PFSK-1 (cell line): ENCODE results near the gene AUTS2.

Source experiments
- POLR2AphosphoS5 ChIP-seq: IDR thresholded peaks from 2 replicates; pipeline ENCODE4 v1.6.1; 2012; ENCODE audit warnings: low read depth, mild to moderate bottlenecking, control low read depth, low read length, moderate library complexity
- TAF1 ChIP-seq: IDR thresholded peaks from 2 replicates; pipeline ENCODE4 v1.6.1; 2012; ENCODE audit warnings: low read length, control low read depth, borderline replicate concordance; ENCODE audit not compliant: insufficient read depth
- TF ChIP-seq, protein P1 (sequence below), 2 experiments: IDR thresholded peaks; 2 replicates each; pipeline versions ENCODE4 v1.6.1 to v1.8.0; 2011 to 2012; ENCODE audit warnings: low read depth in 2 of 2, low read length in 2 of 2, control low read depth in 1 of 2, inconsistent platforms in 1 of 2, mild to moderate bottlenecking in 1 of 2, moderate library complexity in 1 of 2; ENCODE audit not compliant: insufficient read depth in 1 of 2

DNA sequence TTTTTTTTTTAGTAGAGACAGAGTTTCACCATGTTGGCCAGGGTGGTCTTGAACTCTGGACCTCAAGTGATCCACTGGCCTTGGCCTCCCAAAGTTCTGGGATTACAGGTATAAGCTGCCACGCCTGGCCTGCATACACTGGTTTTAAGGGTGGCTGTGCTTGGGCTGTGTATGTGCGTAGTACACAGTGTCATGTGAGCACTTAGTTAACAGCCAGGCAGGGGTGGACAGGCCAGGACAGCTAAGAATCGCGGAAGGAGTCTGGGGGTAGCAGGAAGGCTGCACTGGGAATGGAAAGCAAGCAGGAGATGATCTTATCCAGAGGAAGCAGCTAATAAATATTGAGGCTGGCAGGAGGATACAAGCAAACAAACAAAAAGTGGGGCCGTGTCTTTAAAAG lies 1153.6 kb downstream of the AUTS2 start:
- TF ChIP-seq POLR2AphosphoS5 (no peak), TAF1 (no peak)
- TF ChIP-seq, protein P1, sequence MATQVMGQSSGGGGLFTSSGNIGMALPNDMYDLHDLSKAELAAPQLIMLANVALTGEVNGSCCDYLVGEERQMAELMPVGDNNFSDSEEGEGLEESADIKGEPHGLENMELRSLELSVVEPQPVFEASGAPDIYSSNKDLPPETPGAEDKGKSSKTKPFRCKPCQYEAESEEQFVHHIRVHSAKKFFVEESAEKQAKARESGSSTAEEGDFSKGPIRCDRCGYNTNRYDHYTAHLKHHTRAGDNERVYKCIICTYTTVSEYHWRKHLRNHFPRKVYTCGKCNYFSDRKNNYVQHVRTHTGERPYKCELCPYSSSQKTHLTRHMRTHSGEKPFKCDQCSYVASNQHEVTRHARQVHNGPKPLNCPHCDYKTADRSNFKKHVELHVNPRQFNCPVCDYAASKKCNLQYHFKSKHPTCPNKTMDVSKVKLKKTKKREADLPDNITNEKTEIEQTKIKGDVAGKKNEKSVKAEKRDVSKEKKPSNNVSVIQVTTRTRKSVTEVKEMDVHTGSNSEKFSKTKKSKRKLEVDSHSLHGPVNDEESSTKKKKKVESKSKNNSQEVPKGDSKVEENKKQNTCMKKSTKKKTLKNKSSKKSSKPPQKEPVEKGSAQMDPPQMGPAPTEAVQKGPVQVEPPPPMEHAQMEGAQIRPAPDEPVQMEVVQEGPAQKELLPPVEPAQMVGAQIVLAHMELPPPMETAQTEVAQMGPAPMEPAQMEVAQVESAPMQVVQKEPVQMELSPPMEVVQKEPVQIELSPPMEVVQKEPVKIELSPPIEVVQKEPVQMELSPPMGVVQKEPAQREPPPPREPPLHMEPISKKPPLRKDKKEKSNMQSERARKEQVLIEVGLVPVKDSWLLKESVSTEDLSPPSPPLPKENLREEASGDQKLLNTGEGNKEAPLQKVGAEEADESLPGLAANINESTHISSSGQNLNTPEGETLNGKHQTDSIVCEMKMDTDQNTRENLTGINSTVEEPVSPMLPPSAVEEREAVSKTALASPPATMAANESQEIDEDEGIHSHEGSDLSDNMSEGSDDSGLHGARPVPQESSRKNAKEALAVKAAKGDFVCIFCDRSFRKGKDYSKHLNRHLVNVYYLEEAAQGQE (IDR thresholded peaks at IDR 0.05; ENCODE audit: insufficient read depth in 1 of 2, low read depth in 2 of 2, low read length in 2 of 2) = no peak
